ENCODE results near the gene TMEM92.
A peak's percentile ranks its signal among the peaks of the same experiment; 100 is the strongest.
"Not testable (repeated sequence)": the region's sequence is repeated elsewhere in the genome, so short reads cannot be mapped to it uniquely, and the experiment has no call there.

The TMEM92 gene

DNA sequence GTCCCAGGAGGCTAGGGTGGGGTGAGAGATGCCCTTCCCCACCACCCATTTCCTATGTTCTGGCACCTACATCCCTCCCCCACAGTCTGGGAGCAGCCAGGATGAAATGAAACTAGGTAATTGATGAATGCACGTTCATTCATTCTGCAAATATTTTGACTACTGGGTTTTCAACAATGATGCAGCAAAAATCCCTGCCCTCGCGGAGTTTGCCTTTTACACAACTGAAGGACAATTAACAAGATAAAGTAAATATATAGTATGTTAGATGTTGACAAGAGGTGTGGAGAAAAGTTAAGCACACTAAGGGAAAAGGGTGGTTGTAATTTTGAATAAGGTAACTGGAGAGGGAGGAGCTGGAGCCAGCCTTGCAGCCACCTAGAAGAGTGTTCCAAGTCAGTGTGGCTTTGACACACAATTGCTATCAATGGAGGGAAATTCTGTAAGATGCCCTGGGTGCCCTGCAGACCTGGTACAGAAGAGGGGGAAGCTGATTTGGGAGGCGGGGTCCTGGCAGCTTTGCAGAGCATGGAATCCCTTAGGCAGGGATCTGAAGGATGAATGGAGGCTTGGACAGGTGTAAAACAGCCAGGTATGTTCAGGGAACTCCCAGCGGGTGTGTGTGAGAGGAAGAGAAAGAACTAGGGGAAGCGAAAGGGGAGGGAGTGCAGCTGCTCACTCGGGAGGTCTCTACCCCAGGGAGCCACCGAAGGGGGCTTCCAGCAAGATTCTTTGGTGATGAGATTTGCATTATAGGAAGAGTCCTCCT, 2.5 kb downstream of the TMEM92 start:
- no peak for DNase-seq (ENCODE audit: low read depth)

- no peak for DNase-seq (ENCODE audit: low read depth)
Observed at GRCh38 chr17:50277357-50277754, 3.1 kb downstream of the TMEM92 start.

- no peak for DNase-seq (ENCODE audit: low read depth)
Observed at GRCh38 chr17:50278526-50279180, 4.4 kb downstream of the TMEM92 start.

GRCh38 chr17:50279181-50279526, 4.9 kb downstream of the TMEM92 start:
- no peak for DNase-seq (ENCODE audit: low read depth)

- DNase-seq (ENCODE audit: low read depth) = no peak
Observed at GRCh38 chr17:50279639-50280038, 5.4 kb downstream of the TMEM92 start.

- no peak for DNase-seq (ENCODE audit: low read depth)
Observed at GRCh38 chr17:50280068-50280467, 5.8 kb downstream of the TMEM92 start.

GRCh38 chr17:50280801-50281441, 6.7 kb downstream of the TMEM92 start:
- DNase-seq (ENCODE audit: low read depth) = no peak

GRCh38 chr17:50281739-50282401, 7.6 kb downstream of the TMEM92 start:
- no peak for DNase-seq (ENCODE audit: low read depth)

DNA sequence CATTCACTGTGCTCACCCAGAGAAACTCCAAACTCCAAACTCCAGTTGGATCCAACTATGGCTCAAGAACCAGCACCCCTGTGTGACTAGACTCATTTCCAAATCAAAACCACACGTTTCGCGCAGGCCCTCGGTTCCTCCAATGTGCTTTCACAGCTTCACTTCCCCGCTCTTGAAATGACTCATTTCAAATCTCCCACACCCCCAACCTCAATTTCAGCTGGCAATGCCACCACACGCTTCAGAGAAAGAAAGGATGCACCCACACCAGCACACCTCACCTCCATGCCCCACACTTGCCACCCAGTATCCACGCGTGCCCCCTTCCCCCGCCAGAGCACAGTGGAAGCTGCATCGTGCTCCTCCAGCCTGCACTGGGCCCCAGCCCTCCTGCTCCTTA, 9.0 kb downstream of the TMEM92 start:
- no peak for DNase-seq (ENCODE audit: low read depth)

DNA sequence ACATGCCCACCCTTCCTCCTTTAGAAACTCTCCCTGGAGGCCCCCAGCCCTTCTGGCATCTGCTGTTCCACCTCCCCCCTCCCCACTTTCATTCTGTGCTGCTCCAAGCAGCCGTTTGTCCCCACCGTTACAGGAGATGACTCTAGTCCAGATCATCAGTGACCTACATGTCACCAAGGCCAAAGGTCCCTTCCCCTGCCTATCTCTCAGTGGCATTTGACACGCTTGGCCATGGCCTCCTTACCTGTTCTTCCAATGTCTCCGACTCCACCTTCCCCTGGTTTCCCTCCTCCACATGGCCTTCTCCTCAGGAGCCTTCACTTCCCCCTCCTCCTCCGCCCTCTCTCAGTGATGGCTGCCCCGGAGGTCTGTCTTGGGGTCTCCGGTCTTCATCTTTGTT, 9.4 kb downstream of the TMEM92 start:
- no peak for DNase-seq (ENCODE audit: low read depth)

DNA sequence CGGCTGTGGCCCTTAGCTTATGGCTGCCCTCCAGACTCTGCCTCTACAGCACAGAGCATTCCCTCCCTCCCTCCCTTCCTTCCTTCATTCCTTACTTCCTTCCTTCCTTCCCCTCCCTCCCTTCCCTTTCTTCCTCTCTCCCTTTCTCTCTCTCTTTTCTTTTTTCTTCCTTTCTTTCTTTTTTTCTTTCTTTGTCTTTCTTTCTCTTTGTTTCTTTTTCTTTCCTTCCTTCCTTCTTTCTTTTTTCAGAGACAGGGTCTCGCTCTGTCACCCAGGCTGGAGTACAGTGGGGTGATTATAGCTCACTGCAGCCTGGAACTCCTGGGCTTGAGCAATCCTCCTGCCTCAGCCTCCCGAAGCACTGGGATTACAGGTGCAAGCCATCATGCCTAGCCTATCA, 11.7 kb downstream of the TMEM92 start:
- no peak for DNase-seq (ENCODE audit: low read depth)

GRCh38 chr17:50287302-50287701, 13.0 kb downstream of the TMEM92 start:
- not testable (repeated sequence) for DNase-seq (ENCODE audit: low read depth)

DNA sequence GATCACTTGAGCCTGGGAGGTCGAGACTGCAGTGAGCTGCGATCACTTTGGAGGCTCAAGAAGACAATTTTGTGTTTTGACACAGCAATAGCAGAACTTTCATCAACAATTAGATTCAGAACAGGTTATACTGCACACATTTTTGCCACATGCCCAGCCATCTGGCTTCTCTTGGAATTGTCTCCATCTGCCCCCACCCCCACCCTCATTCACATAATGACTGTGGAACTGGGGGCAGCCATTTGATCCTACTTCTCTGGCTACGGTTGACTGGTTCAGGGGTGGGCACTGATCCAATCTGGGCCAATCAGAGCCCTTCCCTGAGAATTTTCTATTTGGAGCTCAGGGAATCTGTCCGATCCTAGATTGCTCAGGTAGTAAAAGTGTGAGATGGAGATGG, 14.0 kb downstream of the TMEM92 start:
- no peak for DNase-seq (ENCODE audit: low read depth)

DNA sequence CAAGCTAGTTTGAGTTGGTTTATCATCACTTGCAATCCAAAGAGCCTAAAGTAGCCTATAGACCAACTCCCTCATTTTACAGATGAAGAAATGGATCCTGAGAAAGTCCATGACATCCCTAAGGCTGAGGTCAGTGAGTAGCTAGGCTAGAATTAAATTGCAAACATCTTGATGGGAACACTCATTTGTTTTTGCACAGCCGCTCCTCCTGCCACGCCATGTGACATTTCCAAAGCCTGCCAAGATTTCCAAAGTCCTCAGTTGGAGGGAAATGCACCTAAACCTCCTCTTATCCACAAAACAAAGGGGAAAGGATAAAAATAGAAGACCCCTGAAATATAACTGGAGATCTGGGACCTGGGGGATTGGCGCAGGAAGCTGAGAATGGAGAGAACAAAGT, 15.0 kb downstream of the TMEM92 start:
- no peak for DNase-seq (ENCODE audit: low read depth)

DNA sequence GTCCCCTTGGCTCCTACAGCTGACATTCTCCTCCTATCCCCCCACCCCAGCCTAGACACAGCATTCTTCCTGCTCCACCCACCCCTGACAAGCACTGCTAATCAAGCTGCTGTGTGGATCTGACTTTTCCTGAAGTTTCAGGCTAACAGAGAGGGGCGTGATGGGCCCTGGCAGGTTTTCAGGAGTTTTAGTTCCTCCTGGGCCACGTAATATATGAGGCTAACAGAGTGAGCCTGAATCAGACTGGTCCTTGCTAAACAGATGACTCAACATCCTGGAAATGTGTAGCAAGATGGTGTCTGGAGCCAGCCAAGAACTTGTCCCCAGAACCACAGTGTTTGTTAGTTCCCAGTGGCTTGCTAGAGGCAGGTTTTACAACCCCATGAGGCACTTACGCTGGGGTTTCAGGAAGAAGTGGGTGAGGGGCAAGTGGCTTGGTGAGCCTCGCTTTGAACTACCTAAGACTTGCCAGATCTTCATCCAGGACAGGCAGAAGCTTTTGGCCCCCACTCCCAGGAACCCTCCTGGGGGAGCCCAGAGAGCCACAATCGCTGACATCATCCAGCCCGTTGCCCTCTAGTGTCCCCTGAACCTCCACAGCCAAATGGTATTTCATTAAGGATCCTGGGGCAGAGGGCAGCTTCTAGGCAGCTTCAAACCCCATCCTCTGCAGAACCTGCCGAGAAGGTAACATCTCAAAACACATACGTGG, 15.9 kb downstream of the TMEM92 start:
- DNase-seq (ENCODE audit: low read depth) = peak; percentile 96

DNA sequence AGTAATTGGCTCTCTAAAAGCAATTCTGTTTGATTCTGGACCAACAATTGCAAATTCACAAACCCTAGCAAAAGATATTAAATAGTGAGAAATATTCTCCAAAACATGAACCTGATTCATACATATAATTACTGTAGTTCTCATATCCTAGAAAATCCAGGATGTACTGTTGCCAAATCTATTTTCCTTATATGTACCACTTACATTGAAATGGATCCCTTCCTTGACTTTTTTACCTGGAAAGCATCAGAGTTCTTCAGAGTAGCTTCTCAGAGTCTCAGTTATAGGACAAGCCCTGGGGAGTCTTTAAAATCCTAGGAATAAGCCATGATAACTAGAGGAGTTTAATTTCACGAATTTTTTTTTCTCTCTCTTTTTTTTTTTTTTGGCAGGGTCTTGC, 16.7 kb downstream of the TMEM92 start:
- no peak for DNase-seq (ENCODE audit: low read depth)

- no peak for DNase-seq (ENCODE audit: low read depth)
Observed at GRCh38 chr17:50292465-50292864, 18.2 kb downstream of the TMEM92 start.

DNA sequence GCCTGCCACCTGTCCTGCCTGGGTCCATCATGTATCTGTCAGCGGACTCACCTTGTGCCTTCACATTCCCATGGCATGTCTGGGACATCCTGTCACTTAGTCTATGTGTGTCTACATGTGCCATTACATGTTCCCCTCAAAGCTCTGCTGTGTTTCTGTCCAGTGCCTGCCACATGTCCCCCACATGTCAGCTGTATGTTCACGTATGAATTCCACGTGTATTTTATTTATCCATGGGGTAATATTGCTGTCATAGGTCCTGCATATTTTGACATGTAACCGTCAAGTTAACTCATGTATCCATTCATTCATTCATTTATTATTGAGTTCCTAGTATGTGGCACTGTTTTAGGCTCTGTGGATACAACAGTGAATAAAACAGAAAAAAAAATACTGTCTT, 20.8 kb downstream of the TMEM92 start:
- DNase-seq (ENCODE audit: low read depth) = no peak

DNA sequence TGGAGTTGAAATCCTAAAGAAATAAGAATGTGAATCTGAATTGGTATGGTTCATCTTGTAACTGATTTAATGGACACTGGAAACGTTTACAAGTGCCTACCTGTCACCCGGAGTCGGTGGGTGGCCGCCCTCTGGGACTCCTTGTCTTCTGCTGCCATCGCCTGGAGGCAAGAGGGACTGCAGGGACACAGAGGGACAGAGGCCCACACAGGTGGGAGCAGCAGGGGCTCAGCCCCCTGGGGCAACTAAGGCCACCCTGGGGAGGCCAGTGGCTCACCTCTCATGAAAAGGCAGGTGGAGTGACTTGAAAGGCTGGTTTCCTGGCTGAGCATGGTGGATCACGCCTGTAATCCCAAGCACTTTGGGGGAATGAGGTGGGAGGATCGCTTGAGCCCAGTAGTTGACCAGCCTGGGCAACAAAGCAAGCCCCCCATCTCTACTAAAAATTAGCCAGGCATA, 23.2 kb downstream of the TMEM92 start:
- no peak for DNase-seq (ENCODE audit: low read depth)

DNA sequence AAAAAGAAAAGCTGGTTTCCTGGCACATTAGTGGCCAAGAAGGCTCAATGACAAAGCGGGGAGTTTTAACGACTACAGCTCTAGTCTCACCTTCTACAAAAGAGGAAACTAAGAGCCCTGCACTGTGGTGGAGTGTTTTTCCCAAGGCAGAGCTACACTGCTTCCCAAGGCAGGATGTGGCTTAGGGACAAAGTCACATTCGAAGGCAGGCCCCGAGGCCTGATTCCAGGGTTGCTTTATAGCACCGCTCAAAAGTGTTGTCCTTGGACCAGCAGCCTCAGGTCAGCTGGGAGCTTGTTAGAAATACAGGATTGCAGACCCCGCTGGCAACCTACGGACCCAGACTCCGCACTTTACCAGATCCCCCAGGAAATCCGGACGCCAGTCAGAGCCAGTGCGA, 23.8 kb downstream of the TMEM92 start:
- no peak for DNase-seq (ENCODE audit: low read depth)

- DNase-seq (ENCODE audit: low read depth) = no peak
Observed at GRCh38 chr17:50299776-50300175, 25.5 kb downstream of the TMEM92 start.

- not testable (repeated sequence) for DNase-seq (ENCODE audit: low read depth)
Observed at GRCh38 chr17:50300824-50301223, 26.6 kb downstream of the TMEM92 start.

All from non-pigmented ciliary epithelial cell (primary cell).